Right atrium auricular region (tissue), 2 donors: ENCODE results near the gene AP2A2. TPM values are rescaled to one million over a fixed set of nuclear protein-coding genes. Genes with fewer than 3 reads are reported as not detected.

Experiments
- DNase-seq: peaks from one replicate; pipeline ENCODE4 v3.0.0-alpha.2; 2019; ENCODE audit warnings: low spot score
- H3K27ac ChIP-seq, 2 donors: fragments of 200-600 bp; sonication (generic); 1 replicate in 1 of 2; 2 replicates in 1 of 2; pipeline ENCODE4 v1.5.1; 2016 to 2019
- H3K27me3 ChIP-seq, 2 donors: fragments of 200-600 bp; sonication (generic); one replicate each; pipeline versions ENCODE4 v1.5.1 to v1.6.0; 2017 to 2019
- H3K36me3 ChIP-seq: fragments of 200-600 bp; sonication (generic); one replicate; pipeline ENCODE4 v1.5.1; 2016
- H3K4me1 ChIP-seq, 2 donors: fragments of 200-600 bp; sonication (generic); one replicate each; pipeline versions ENCODE4 v1.5.1 to v1.6.0; 2017 to 2019
- H3K4me3 ChIP-seq, 2 donors: fragments of 200-600 bp; sonication (generic); 1 replicate in 1 of 2; 2 replicates in 1 of 2; pipeline ENCODE4 v1.5.1; 2017 to 2019; ENCODE audit warnings: mild to moderate bottlenecking in 1 of 2, moderate library complexity in 1 of 2
- H3K9me3 ChIP-seq, 2 donors: fragments of 200-600 bp; sonication (generic); one replicate each; pipeline ENCODE4 v1.5.1; 2019
- CTCF ChIP-seq, 2 donors: fragments of 200-600 bp; sonication (generic); IDR thresholded peaks; one replicate each; pipeline ENCODE4 v1.5.1; 2019; ENCODE audit warnings: antibody characterized with exemption in 2 of 2
- total RNA-seq, 2 donors: library from RNA; depleted of rRNA; stranded (reverse); fragments of >200 nt; gene quantifications; one replicate each; pipeline ENCODE4 v1.1.0, GENCODE V29; 2016

The AP2A2 gene
- total RNA-seq, 2 donors from 2014 or later, result 28.8 to 41.7 TPM

GRCh38 chr11:933936-934335 lies 8.3 kb downstream of the AP2A2 start:
- no peak for DNase-seq

DNA sequence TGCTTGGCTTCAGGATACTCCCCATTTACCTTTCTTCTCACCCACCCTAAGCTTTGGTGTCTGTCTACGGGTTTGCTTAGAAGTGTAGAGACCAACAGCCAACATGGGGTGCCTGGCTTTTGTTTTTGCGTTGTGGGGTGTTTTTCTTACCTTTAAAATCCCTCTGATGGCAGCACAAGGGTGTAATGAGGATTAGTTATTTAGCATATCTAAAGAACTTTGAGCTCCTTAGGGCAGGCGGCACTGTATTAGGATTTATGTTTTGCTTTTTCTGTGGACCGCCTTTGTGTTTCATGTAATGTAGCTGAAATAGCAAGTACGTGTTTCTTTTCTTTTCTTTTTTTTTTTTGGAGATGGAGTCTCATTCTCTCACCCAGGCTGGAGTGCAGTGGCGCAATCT lies 8.9 kb downstream of the AP2A2 start:
- TF ChIP-seq CTCF (IDR thresholded peaks at IDR 0.05), result no peak
- Histone ChIP-seq H3K4me3 (peak overlapping the region in 1 of 2 donors; percentile 7), H3K36me3 (no peaks in the 10 kb centered on the region), H3K4me1 (peaks cover 0 to 33% of the 10 kb centered on the region in 2 donors), H3K27me3 (no peaks in the 10 kb centered on the region), H3K27ac (peak overlapping the region in 1 of 2 donors; percentile 21), H3K9me3 (no peaks in the 10 kb centered on the region)
- DNase-seq, result no peak

More at GRCh38 chr11:933936-934335, 8.3 kb downstream of the AP2A2 start:
- peaks cover 0 to 37% of the 10 kb centered on the region in 2 donors for H3K4me1 ChIP-seq
- H3K9me3 ChIP-seq, result no peaks in the 10 kb centered on the region
- peak overlapping the region; percentile 3 to 21 for H3K27ac ChIP-seq
- peak overlapping the region in 1 of 2 donors; percentile 7 for H3K4me3 ChIP-seq
- no peaks in the 10 kb centered on the region for H3K27me3 ChIP-seq
- no peak for TF ChIP-seq CTCF (IDR thresholded peaks at IDR 0.05)
- H3K36me3 ChIP-seq, result no peaks in the 10 kb centered on the region

GRCh38 chr11:936199-936598 lies 10.5 kb downstream of the AP2A2 start:
- H3K4me1 ChIP-seq, result peaks cover 0 to 39% of the 10 kb centered on the region in 2 donors

DNA sequence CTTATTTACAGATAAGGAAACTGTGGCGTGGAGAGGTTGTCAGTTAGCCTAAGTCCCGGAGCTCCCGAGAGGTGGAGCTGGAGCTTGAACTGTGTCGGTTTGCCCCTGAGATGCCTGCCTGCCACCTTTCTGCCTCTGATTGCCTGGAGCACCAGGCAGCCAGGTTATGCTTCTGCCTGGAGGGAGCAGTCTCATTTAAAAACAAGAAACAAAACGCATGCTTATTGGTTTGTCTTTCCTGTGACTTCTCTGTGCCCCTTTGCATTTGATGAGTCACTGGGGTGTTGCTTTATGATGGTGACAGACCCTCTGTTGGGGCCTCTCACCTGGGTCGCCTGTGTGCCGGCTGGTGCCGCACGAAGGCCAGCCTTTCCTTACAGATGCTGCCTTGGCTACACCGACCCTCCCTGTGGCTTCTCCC lies 12.2 kb downstream of the AP2A2 start:
- no peak for TF ChIP-seq CTCF (IDR thresholded peaks at IDR 0.05)
- Histone ChIP-seq H3K4me3 (no peak overlapping the region), H3K27me3 (no peaks in the 10 kb centered on the region), H3K9me3 (no peaks in the 10 kb centered on the region), H3K4me1 (peaks cover 0 to 41% of the 10 kb centered on the region in 2 donors), H3K27ac (no peak overlapping the region), H3K36me3 (no peaks in the 10 kb centered on the region)
- no peak for DNase-seq

More at GRCh38 chr11:936199-936598, 10.5 kb downstream of the AP2A2 start:
- Histone ChIP-seq H3K4me3 (no peak overlapping the region), H3K27me3 (no peaks in the 10 kb centered on the region), H3K36me3 (no peaks in the 10 kb centered on the region), H3K9me3 (no peaks in the 10 kb centered on the region), H3K27ac (no peak overlapping the region)
- no peak for TF ChIP-seq CTCF (IDR thresholded peaks at IDR 0.05)
- no peak for DNase-seq

- Histone ChIP-seq H3K9me3 (no peaks in the 10 kb centered on the region), H3K4me3 (no peak overlapping the region), H3K27ac (no peak overlapping the region), H3K27me3 (no peaks in the 10 kb centered on the region), H3K36me3 (no peaks in the 10 kb centered on the region), H3K4me1 (peaks cover 0 to 39% of the 10 kb centered on the region in 2 donors)
- no peak for TF ChIP-seq CTCF (IDR thresholded peaks at IDR 0.05)
- DNase-seq, result no peak
Observed at GRCh38 chr11:940496-941135, 14.9 kb downstream of the AP2A2 start.

GRCh38 chr11:942823-943222 lies 17.2 kb downstream of the AP2A2 start:
- H3K27me3 ChIP-seq, result no peaks in the 10 kb centered on the region
- H3K36me3 ChIP-seq, result no peaks in the 10 kb centered on the region
- no peak overlapping the region for H3K27ac ChIP-seq
- TF ChIP-seq CTCF (IDR thresholded peaks at IDR 0.05), result no peak
- H3K4me3 ChIP-seq, result no peak overlapping the region
- no peak for DNase-seq
- no peaks in the 10 kb centered on the region for H3K9me3 ChIP-seq
- H3K4me1 ChIP-seq, result peaks cover 0 to 39% of the 10 kb centered on the region in 2 donors
